Left forelimb (tissue), 1 donor: ENCODE data around the gene FPR2.
"Not testable (repeated sequence)": the region's sequence is repeated elsewhere in the genome, so short reads cannot be mapped to it uniquely, and the experiment has no call there.

Experiments
- DNase-seq: peaks from one replicate; pipeline ENCODE4 v3.0.0-alpha.2; 2018; ENCODE audit warnings: low spot score

The FPR2 gene

GRCh38 chr19:51806571-51806970 is 45.6 kb downstream of the FPR2 start:
- not testable (repeated sequence) for DNase-seq

GRCh38 chr19:51807111-51807701 is 46.2 kb downstream of the FPR2 start:
- no peak for DNase-seq

DNA sequence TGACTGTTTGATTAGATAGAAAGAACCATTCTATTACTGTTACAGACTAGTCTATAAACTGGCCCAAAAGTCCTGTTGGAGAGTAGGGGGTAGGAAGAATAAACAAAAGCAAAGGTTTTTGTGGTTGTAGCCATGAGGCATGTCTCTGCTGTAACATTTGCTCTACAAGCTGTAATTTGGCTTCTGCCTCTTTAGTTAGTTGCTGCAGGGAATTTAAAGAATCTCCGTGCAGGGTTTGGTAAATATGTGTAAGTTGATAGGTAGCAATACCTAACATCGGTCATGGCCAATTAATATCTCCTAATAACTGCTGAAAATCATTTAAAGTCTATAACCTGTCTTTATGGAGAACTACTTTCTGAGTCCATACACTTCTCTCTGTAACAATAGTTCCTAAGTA is 46.9 kb downstream of the FPR2 start:
- DNase-seq, result no peak

DNA sequence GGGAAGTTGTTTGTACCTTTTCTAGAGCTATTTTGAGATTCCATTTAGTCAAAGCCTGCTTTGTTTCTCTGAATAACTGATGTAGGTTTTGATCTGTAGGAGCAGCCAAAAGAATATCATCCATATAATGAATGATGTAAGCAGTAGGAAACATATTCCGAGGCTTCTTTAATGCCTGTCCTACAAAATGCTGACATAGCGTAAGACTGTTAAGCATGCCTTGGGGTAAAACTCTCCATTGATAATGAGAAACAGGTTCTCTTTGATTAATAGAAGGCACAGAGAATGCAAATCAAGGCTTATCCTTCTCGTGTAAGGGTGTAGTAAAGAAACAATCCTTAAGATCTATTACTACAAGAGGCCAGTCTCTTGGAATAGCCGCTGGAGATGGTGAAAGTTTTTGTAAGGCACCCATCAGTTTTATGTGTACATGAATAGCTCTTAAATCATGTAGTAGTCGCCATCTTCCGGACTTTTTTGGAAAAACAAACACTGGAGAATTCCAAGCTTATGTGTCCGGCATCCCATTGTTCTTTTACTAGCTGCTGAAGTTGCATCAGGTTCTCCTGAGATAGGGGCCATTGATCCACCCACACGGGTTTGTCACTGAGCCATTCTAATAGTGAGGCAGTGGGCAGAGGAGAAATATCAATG is 47.5 kb downstream of the FPR2 start:
- no peak for DNase-seq

GRCh38 chr19:51809787-51810186 is 48.8 kb downstream of the FPR2 start:
- DNase-seq, result no peak

DNA sequence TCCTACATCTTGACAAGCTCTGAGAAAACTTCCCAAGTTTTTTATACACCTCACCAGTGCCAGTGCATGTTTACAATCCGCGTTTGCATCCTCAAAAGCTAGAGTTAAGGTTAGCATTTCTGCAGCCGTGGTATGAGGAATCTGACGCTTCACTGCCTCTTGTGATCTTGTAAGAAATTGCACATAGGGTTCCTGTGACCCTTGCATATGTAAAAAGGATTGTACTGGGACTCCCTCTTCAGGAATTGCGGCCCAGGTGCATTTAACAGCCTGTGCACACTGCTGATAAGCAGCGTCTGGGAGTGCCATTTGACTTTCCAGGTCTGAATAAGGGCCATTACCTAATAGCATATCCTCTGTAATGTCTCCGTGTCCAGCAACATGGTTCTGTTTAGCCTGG is 49.2 kb downstream of the FPR2 start:
- no peak for DNase-seq

DNA sequence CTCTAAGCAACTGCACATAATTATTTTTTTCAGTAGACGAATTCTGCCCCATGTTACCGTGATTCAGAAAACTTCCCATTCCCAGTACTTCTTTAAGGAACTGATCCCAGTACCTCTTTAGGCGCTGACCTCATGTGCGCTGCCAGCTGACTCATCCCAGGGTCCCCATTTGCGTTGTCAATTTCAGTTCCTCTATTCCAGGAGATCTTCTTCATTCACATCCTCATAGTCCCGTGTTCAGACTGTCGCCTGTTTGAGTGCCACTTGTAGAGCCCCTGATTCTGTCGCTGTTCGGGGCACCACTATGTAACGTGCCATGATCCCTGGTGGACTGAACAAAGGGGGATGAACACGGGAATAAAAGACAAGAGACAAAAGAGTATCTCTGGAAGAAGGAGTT is 50.4 kb downstream of the FPR2 start:
- DNase-seq, result no peak

DNA sequence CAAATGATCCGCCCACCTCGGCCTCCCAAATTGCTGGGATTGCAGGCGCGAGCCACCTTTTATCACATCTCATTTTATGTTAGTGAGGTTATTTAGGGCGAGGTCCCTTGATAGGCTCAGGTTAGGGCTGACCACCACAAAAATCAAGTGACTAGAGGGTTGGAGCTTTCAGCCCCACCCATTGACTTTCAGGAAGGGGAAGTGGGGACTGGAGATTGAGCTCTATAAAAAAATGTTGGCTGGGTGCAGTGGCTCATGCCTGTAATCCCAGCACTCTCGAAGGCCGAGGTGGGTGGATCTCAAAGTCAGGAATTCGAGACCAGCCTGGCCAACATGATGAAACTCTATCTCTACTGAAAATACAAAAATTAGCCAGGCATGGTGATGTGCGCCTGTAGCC is 54.1 kb downstream of the FPR2 start:
- no peak for DNase-seq

GRCh38 chr19:51816711-51817110 is 55.7 kb downstream of the FPR2 start:
- DNase-seq, result no peak

DNA sequence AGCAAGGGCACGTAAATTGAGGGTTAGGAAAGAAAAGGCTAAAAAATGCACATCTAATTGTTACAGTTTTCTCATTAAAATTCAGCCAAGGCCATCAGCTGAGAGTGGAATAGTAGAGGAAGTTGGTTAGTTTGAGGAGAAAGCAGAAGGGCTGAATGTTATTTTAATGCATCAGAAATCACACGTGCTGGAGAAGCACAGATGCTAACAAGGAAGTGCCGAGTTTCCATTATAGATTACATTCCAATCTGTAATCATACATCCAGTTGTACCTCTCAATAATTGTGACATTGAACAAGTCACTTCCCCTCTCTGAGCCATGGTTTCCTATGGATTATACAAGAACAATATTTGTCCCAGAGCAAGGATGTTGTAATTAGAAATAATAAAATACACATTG is 59.0 kb downstream of the FPR2 start:
- no peak for DNase-seq
